Activated naive CD4-positive, alpha-beta T cell treated with anti-CD3 and anti-CD28 coated beads, Interleukin-2, amount 50 U/mL, for 24 hours (primary cell): ENCODE data around the gene CTNNBL1.
"Not testable (repeated sequence)": the region's sequence is repeated elsewhere in the genome, so short reads cannot be mapped to it uniquely, and the experiment has no call there.

Source experiments
- H3K27ac Mint-ChIP-seq: one replicate; pipeline ENCODE4 v1.8.0; 2021; ENCODE audit warnings: mild to moderate bottlenecking, mixed read lengths
- H3K27me3 Mint-ChIP-seq: one replicate; pipeline ENCODE4 v1.8.0; 2021; ENCODE audit warnings: mixed read lengths
- H3K36me3 Mint-ChIP-seq: one replicate; pipeline ENCODE4 v1.8.0; 2021; ENCODE audit warnings: mixed read lengths
- H3K4me1 Mint-ChIP-seq: one replicate; pipeline ENCODE4 v1.8.0; 2021; ENCODE audit warnings: mixed read lengths
- H3K4me3 Mint-ChIP-seq: one replicate; pipeline ENCODE4 v1.8.0; 2021; ENCODE audit warnings: mild to moderate bottlenecking, mixed read lengths
- H3K9me3 Mint-ChIP-seq: one replicate; pipeline ENCODE4 v1.8.0; 2021; ENCODE audit warnings: mixed read lengths

Gene CTNNBL1

DNA sequence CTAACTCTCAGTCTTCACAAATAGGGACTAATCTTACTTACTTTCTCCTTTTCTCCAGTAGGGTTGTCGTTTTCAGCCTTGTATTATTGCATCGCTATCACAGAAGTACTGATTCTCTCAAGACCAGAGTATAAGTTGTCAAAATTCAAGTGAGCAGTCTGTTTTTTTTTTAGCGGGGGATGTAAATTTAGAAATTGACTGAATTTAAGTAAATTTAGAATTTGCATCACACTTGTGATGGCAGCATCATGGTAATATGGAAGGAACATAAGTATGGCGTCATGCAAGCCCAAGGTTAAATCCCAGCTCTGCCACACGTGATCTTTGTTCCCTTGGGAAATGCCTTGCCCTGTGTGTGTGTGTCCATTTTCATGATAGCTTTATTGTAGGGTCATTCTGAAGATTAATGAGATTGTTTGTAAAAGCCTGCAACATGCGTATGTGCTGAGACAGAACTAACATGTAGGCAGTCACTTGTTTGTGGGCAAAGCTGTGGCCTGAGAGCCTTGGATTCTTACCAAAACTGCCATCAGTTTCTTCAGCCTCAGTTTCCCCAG is 156.3 kb downstream of the CTNNBL1 start:
- no peaks in the 10 kb centered on the region for H3K27me3 Mint-ChIP-seq
- no peaks in the 10 kb centered on the region for H3K4me1 Mint-ChIP-seq
- H3K27ac Mint-ChIP-seq = no peak overlapping the region
- peaks cover 17% of the 10 kb centered on the region for H3K36me3 Mint-ChIP-seq
- H3K4me3 Mint-ChIP-seq = no peak overlapping the region
- H3K9me3 Mint-ChIP-seq = no peaks in the 10 kb centered on the region

- no peaks in the 10 kb centered on the region for H3K27me3 Mint-ChIP-seq
- no peak overlapping the region for H3K4me3 Mint-ChIP-seq
- no peaks in the 10 kb centered on the region for H3K4me1 Mint-ChIP-seq
- peaks cover 19% of the 10 kb centered on the region for H3K36me3 Mint-ChIP-seq
- no peak overlapping the region for H3K27ac Mint-ChIP-seq
- no peaks in the 10 kb centered on the region for H3K9me3 Mint-ChIP-seq
Observed at GRCh38 chr20:37850724-37851355, 157.0 kb downstream of the CTNNBL1 start.

GRCh38 chr20:37852666-37853065 is 158.8 kb downstream of the CTNNBL1 start:
- H3K9me3 Mint-ChIP-seq = no peaks in the 10 kb centered on the region
- no peak overlapping the region for H3K4me3 Mint-ChIP-seq
- H3K27ac Mint-ChIP-seq = no peak overlapping the region
- no peaks in the 10 kb centered on the region for H3K4me1 Mint-ChIP-seq
- no peaks in the 10 kb centered on the region for H3K27me3 Mint-ChIP-seq
- peaks cover 19% of the 10 kb centered on the region for H3K36me3 Mint-ChIP-seq

- Mint-ChIP-seq H3K27me3 (no peaks in the 10 kb centered on the region), H3K27ac (no peak overlapping the region), H3K9me3 (no peaks in the 10 kb centered on the region), H3K36me3 (peaks cover 19% of the 10 kb centered on the region), H3K4me3 (no peak overlapping the region), H3K4me1 (no peaks in the 10 kb centered on the region)
Observed at GRCh38 chr20:37853823-37854375, 160.1 kb downstream of the CTNNBL1 start.

DNA sequence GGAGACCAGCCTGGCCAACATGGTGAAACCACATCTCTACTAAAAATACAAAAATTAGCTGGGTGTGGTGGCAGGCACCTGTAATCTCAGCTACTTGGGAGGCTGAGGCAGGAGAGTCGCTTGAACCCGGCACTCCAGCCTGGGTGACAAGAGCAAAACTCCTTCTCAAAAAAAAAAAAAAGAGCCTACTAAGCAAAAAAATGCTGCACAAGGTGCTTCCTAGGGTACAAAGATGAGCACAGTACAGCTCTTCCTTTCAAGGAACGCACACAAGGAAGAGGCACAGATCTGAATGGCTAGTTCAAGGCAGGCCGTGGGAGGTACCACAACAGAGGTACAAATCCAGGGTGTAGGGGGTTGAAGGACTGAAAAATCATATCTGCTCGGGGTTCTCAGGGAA is 162.2 kb downstream of the CTNNBL1 start:
- H3K27me3 Mint-ChIP-seq, H3K9me3 Mint-ChIP-seq, H3K4me3 Mint-ChIP-seq, H3K4me1 Mint-ChIP-seq, H3K27ac Mint-ChIP-seq: not testable (repeated sequence)
- H3K36me3 Mint-ChIP-seq = peaks cover 12% of the 10 kb centered on the region

- H3K4me1 Mint-ChIP-seq = no peaks in the 10 kb centered on the region
- peaks cover 12% of the 10 kb centered on the region for H3K36me3 Mint-ChIP-seq
- no peak overlapping the region for H3K4me3 Mint-ChIP-seq
- H3K27ac Mint-ChIP-seq = no peak overlapping the region
- H3K9me3 Mint-ChIP-seq = no peaks in the 10 kb centered on the region
- H3K27me3 Mint-ChIP-seq = no peaks in the 10 kb centered on the region
Observed at GRCh38 chr20:37856932-37857660, 163.3 kb downstream of the CTNNBL1 start.

- Mint-ChIP-seq H3K4me1 (no peaks in the 10 kb centered on the region), H3K27me3 (no peaks in the 10 kb centered on the region), H3K9me3 (no peaks in the 10 kb centered on the region), H3K36me3 (peaks cover 11% of the 10 kb centered on the region), H3K27ac (no peak overlapping the region), H3K4me3 (no peak overlapping the region)
Observed at GRCh38 chr20:37859406-37860171, 165.8 kb downstream of the CTNNBL1 start.

DNA sequence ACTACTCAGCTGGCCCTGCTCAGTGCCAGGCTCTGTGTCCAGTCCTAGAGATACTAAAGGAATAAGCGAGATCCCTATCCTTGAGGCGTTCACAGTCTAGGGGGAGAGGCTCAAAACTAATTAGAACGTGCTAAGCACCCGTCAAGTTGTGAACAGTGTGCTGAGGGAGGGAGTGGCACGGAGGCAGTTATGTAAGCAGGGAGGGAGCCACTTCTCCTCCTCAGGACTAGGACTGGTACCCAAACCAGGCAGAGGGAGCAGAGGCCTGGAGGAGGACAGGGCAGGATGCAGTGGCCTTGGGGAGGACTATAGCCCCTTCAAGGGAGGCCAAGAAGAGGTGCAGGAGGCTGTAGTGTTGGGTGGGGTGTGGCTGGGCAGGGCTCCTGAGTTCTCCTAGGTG is 169.5 kb downstream of the CTNNBL1 start:
- Mint-ChIP-seq H3K27me3 (no peaks in the 10 kb centered on the region), H3K4me3 (no peak overlapping the region), H3K9me3 (no peaks in the 10 kb centered on the region), H3K4me1 (no peaks in the 10 kb centered on the region), H3K36me3 (peaks cover 5% of the 10 kb centered on the region), H3K27ac (no peak overlapping the region)

DNA sequence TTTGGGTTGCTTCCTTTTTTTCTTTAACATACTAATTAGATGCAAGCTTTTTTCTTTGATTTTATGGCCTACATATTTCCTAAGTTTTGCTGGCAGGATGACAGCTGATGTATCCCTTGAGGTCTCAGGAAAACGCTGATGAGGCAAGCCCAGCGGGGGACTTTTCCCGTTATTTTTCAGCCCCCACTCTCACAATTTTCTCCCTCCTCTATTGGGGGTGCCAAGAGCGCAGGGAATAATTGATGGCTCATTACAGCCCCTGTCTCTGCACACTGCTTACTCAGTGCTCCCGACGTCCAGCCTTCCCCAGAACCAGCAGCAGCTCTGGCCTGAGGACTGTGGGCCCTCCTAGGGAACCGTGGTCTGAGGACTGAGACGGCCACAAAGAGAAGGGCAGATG is 170.5 kb downstream of the CTNNBL1 start:
- Mint-ChIP-seq H3K4me1 (no peaks in the 10 kb centered on the region), H3K27ac (no peak overlapping the region), H3K27me3 (no peaks in the 10 kb centered on the region), H3K36me3 (peaks cover 5% of the 10 kb centered on the region), H3K4me3 (no peak overlapping the region), H3K9me3 (no peaks in the 10 kb centered on the region)

- Mint-ChIP-seq H3K27ac (no peak overlapping the region), H3K4me3 (no peak overlapping the region), H3K36me3 (peaks cover 8% of the 10 kb centered on the region), H3K27me3 (no peaks in the 10 kb centered on the region), H3K9me3 (no peaks in the 10 kb centered on the region), H3K4me1 (no peaks in the 10 kb centered on the region)
Observed at GRCh38 chr20:37866051-37866450, 172.2 kb downstream of the CTNNBL1 start.

DNA sequence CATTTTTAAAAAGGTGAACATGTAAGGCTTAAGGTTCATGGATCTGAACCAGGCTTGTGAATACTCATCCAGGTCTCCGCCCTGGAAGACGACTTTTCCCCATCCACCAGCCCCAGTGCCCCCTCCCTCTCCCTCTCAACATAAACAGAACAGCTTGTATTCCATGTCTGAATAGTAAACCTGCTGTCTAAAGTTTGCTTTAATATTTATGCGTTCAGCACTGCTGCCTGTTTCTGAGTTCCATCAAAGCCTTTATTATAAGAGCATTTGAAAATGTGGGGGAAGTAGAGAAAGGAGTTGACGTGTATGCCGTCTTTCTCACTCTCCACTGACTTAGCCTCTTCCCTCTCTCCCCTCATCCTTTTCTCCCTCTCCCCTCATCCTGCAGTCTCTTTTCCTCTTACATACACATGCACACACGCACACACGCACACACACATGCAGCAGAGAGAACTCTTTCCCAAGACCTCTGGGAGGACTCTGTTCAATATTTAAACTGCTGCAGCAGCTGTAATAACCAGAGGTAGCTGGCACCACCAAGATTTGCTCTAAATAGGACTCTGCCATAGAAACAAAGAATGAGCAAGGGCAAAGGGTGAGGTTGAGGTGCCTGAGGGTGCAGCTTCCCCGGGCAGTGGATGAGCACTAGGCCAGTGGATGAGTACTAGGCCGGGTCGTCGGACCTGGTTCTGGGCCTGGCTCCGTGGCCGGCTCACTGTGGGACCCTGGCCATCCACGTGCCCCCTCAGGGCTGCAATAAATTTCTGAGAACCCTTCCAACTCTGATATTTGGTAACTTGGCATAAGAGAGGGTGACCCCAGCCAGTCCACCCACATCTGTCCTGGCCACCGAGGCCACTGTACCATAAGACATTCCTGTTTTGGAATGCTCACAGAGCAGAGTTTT is 173.7 kb downstream of the CTNNBL1 start:
- Mint-ChIP-seq H3K36me3 (peaks cover 11% of the 10 kb centered on the region), H3K4me3 (no peak overlapping the region), H3K27ac (no peak overlapping the region), H3K27me3 (no peaks in the 10 kb centered on the region), H3K9me3 (no peaks in the 10 kb centered on the region), H3K4me1 (no peaks in the 10 kb centered on the region)

DNA sequence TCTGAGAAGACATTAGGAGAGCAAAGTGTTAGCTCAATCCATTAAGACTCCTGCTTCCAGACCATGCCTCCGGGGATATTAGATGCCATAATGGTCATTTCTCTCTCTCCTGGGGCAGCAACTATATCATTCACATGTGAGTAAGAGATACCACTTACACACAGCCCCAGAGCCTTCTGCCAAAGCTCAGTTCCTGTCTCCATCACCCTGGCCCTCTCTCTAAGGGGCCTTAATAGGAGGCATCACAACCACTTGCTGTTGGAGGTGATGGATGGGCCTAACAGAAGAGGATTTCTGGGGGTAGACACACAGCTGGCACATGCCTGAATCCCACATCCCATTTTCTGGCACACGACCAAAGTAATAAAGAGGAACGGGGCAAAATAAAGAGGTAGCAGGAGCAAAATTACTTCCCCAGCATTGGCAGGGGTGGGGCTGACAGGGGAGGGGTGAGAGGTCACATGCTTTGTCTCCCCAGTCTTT is 175.1 kb downstream of the CTNNBL1 start:
- Mint-ChIP-seq H3K4me3 (no peak overlapping the region), H3K4me1 (no peaks in the 10 kb centered on the region), H3K27me3 (no peaks in the 10 kb centered on the region), H3K36me3 (peaks cover 10% of the 10 kb centered on the region), H3K9me3 (no peaks in the 10 kb centered on the region), H3K27ac (no peak overlapping the region)

DNA sequence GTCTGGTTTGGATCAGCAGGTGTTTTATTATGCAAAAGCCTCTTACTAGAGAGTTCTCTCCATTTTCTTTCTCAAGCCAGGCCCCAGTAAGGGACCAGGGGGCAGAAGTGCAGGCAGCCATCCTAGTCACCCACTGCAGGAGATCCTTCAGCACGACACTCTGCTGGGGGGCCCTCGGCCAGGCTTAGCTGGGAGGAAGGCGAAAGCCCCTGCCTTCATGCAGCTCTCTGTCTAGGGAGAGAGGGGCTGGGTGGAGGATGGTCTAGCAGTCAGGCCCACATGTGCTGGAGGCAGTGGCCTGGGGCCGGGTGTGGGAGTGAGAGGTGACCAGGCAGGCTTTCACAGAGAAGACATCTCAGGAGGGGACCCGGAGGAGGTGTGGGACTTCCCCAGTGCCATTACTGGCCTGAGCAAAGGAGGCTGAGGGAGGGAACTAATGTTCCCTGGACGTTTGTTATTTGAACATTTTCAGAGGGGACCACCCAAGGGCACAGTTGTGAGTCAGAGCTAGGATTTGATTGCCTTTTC is 175.6 kb downstream of the CTNNBL1 start:
- Mint-ChIP-seq H3K4me1 (no peaks in the 10 kb centered on the region), H3K27me3 (no peaks in the 10 kb centered on the region), H3K4me3 (no peak overlapping the region), H3K36me3 (peaks cover 14% of the 10 kb centered on the region), H3K27ac (no peak overlapping the region), H3K9me3 (no peaks in the 10 kb centered on the region)

- Mint-ChIP-seq H3K36me3 (peaks cover 13% of the 10 kb centered on the region), H3K9me3 (no peaks in the 10 kb centered on the region), H3K27ac (no peak overlapping the region), H3K27me3 (no peaks in the 10 kb centered on the region), H3K4me3 (no peak overlapping the region), H3K4me1 (no peaks in the 10 kb centered on the region)
Observed at GRCh38 chr20:37870294-37870693, 176.5 kb downstream of the CTNNBL1 start.
